Nephron (organoid): Measurements from ENCODE around the gene FMNL2.
A peak's percentile ranks its signal among the peaks of the same experiment; 100 is the strongest.

Experiments used
- H3K27ac Mint-ChIP-seq, 3 experiments: 2 replicates each; pipeline ENCODE4 v1.8.0; 2020; ENCODE audit warnings: mixed read lengths in 3 of 3, mild to moderate bottlenecking in 2 of 3, moderate library complexity in 1 of 3
- H3K27me3 Mint-ChIP-seq: 2 replicates; pipeline ENCODE4 v1.8.0; 2021; ENCODE audit warnings: low read depth, mild to moderate bottlenecking, moderate library complexity, mixed read lengths
- H3K36me3 Mint-ChIP-seq: 2 replicates; pipeline ENCODE4 v1.8.0; 2020; ENCODE audit warnings: low read depth, mixed read lengths
- H3K4me1 Mint-ChIP-seq: 2 replicates; pipeline ENCODE4 v1.8.0; 2020; ENCODE audit warnings: mixed read lengths
- H3K4me3 Mint-ChIP-seq, 3 experiments: 2 replicates each; pipeline ENCODE4 v1.8.0; 2020; ENCODE audit warnings: mild to moderate bottlenecking in 3 of 3, mixed read lengths in 3 of 3, moderate library complexity in 2 of 3
- H3K9me3 Mint-ChIP-seq: 2 replicates; pipeline ENCODE4 v1.8.0; 2020; ENCODE audit warnings: mixed read lengths
- TF ChIP-seq, protein P1 (sequence below), 3 experiments: fragments of 200-600 bp; sonication (generic); IDR thresholded peaks; one replicate each; pipeline ENCODE4 v1.5.0; 2021; ENCODE audit warnings: antibody characterized with exemption in 3 of 3; ENCODE audit not compliant: unreplicated experiment in 3 of 3

FMNL2 gene

DNA sequence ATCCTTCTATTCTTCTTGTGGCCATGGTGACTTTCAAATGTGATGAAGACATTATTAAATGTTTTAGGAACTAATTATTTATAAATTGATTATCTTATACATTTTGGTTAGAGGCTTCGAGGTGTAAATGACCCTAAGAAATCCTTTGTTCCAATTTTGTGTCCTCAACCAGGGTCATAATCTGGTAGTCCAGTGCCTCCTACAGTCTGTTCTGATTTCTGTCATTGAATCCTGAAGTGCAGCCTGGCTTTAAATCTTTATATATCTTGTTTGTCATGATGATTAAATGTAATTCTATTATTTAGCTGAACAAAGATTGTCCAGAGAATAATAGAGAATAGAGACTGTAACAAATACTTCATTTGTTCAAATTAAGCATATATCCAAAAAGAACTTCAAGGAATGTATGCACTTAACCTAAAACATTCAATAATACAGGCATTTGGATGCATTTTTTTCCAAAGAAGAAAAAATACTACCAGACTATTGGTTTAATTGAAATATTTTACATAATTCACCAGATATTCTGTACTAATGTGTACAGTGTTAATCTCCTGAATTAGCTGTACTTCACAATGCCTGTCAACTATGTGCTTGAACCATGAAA, 292.5 kb downstream of the FMNL2 start:
- H3K27me3 Mint-ChIP-seq: no peaks in the 10 kb centered on the region
- no peaks in the 10 kb centered on the region for H3K9me3 Mint-ChIP-seq

DNA sequence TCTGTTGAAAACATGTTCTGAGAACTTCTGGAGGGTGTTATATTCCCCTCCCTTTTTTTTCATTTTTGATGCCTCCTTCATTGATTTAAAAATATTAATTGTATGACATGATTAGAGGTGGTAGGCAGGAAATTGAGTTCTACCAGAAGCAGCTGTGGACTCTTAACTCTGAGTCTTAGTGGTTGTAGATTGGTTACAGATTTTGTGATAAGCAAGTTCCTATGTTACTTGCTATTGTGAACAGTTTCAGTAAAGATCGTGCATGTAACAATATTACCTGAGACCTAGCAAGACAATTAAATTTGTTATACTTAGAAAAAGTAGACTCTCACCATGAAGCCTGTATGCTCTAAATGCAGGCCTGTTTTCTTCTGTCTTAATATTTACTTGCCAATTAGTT, 294.2 kb downstream of the FMNL2 start:
- Mint-ChIP-seq H3K27ac (peak overlapping the region; percentile 21 to 79 (median 46)), H3K4me3 (no peak overlapping the region)

More for the DNA sequence above, 292.5 kb downstream of the FMNL2 start:
- Mint-ChIP-seq H3K4me3 (no peak overlapping the region), H3K36me3 (peaks cover 64% of the 10 kb centered on the region), H3K4me1 (peaks cover 25% of the 10 kb centered on the region), H3K27ac (peak overlapping the region in 2 of 3 experiments; percentile 2 to 85)
- TF ChIP-seq, protein P1, sequence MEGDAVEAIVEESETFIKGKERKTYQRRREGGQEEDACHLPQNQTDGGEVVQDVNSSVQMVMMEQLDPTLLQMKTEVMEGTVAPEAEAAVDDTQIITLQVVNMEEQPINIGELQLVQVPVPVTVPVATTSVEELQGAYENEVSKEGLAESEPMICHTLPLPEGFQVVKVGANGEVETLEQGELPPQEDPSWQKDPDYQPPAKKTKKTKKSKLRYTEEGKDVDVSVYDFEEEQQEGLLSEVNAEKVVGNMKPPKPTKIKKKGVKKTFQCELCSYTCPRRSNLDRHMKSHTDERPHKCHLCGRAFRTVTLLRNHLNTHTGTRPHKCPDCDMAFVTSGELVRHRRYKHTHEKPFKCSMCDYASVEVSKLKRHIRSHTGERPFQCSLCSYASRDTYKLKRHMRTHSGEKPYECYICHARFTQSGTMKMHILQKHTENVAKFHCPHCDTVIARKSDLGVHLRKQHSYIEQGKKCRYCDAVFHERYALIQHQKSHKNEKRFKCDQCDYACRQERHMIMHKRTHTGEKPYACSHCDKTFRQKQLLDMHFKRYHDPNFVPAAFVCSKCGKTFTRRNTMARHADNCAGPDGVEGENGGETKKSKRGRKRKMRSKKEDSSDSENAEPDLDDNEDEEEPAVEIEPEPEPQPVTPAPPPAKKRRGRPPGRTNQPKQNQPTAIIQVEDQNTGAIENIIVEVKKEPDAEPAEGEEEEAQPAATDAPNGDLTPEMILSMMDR (IDR thresholded peaks at IDR 0.05; ENCODE audit: unreplicated experiment in 3 of 3): peak; percentile 53 to 58 (median 57)

DNA sequence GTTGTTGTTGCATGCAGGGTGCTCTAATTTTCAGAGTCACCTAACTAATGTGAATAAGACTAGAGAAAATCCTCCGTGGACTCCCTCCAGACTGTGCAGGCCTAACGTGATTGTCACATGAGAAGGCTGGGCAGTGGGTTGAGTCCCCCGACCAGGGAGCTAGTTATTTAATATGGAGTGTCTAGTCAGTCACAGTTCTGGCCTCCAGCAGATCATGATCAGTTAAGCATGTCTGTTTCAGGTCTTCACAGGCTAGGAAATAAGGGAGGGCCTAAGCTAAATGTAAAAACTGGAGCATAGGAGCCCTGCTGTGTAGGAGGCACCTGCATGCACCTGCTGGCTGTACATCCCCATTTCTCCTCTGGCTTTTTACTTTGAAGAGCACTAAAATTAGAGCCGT, 295.5 kb downstream of the FMNL2 start:
- no peak overlapping the region for H3K4me3 Mint-ChIP-seq
- H3K27me3 Mint-ChIP-seq: no peaks in the 10 kb centered on the region
- peaks cover 60% of the 10 kb centered on the region for H3K36me3 Mint-ChIP-seq
- peak overlapping the region; percentile 21 to 79 (median 28) for H3K27ac Mint-ChIP-seq
- H3K4me1 Mint-ChIP-seq: peaks cover 13% of the 10 kb centered on the region
- no peaks in the 10 kb centered on the region for H3K9me3 Mint-ChIP-seq
- TF ChIP-seq, protein P1 (IDR thresholded peaks at IDR 0.05; ENCODE audit: unreplicated experiment in 3 of 3): no peak

More for the DNA sequence above, 294.2 kb downstream of the FMNL2 start:
- no peaks in the 10 kb centered on the region for H3K27me3 Mint-ChIP-seq
- H3K36me3 Mint-ChIP-seq: peaks cover 64% of the 10 kb centered on the region
- no peaks in the 10 kb centered on the region for H3K9me3 Mint-ChIP-seq
- TF ChIP-seq, protein P1 (IDR thresholded peaks at IDR 0.05; ENCODE audit: unreplicated experiment in 3 of 3): no peak
- peaks cover 15% of the 10 kb centered on the region for H3K4me1 Mint-ChIP-seq

DNA sequence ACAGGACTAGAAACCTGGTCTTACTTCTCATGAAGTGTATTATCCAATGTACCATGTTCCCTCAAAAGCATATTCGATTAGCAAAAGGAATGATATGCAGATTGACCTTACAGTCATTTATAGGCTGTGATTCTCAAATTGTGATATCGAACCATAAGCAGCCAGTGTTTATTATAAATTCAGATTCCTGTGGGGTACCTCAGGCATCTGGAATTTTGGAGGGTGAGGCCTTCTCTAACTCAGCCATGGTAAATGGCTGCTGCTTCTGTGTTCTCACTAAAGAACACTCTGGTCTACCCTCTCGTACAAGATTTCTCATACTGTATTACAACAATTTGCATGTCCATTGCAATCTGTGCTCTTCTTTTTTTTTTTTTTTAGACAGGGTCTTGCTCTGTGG, 297.8 kb downstream of the FMNL2 start:
- Mint-ChIP-seq H3K36me3 (peaks cover 65% of the 10 kb centered on the region), H3K4me1 (no peaks in the 10 kb centered on the region), H3K27ac (no peak overlapping the region), H3K27me3 (no peaks in the 10 kb centered on the region), H3K9me3 (no peaks in the 10 kb centered on the region), H3K4me3 (no peak overlapping the region)
- TF ChIP-seq, protein P1 (IDR thresholded peaks at IDR 0.05; ENCODE audit: unreplicated experiment in 3 of 3): no peak

- no peak overlapping the region for H3K4me3 Mint-ChIP-seq
- H3K9me3 Mint-ChIP-seq: no peaks in the 10 kb centered on the region
- no peaks in the 10 kb centered on the region for H3K27me3 Mint-ChIP-seq
- H3K4me1 Mint-ChIP-seq: no peaks in the 10 kb centered on the region
- H3K27ac Mint-ChIP-seq: no peak overlapping the region
- peaks cover 68% of the 10 kb centered on the region for H3K36me3 Mint-ChIP-seq
- TF ChIP-seq, protein P1 (IDR thresholded peaks at IDR 0.05; ENCODE audit: unreplicated experiment in 3 of 3): peak; percentile 83 to 85 (median 84)
Observed at GRCh38 chr2:152635635-152636298, 300.8 kb downstream of the FMNL2 start.

DNA sequence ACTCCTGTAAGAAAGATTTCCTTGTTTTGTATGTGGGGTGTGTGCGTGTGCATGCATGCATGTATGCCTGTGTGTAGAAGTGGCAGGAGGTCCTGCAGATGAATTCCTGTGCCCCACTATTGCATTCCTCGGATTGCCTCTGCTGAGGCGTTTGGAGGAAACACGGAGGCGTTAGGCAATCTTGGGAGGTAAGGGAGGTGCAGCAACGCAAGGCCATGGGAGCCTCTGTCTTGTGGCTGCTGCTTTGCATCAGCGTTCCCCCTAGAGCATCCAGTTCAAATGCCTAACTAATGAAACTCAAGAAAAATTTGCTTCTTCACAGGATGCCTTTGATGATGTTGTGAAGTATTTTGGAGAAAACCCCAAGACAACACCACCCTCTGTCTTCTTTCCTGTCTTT, 302.3 kb downstream of the FMNL2 start:
- peaks cover 73% of the 10 kb centered on the region for H3K36me3 Mint-ChIP-seq
- TF ChIP-seq, protein P1 (IDR thresholded peaks at IDR 0.05; ENCODE audit: unreplicated experiment in 3 of 3): no peak
- no peak overlapping the region for H3K4me3 Mint-ChIP-seq
- H3K9me3 Mint-ChIP-seq: no peaks in the 10 kb centered on the region
- no peaks in the 10 kb centered on the region for H3K4me1 Mint-ChIP-seq
- no peaks in the 10 kb centered on the region for H3K27me3 Mint-ChIP-seq
- no peak overlapping the region for H3K27ac Mint-ChIP-seq
